GM10266 (cell line): ENCODE data around the gene IQSEC3.

ENCODE experiments used
- DNase-seq: peaks from one replicate; pipeline ENCODE4 v3.0.0; 2012; ENCODE audit errors: extremely low spot score
- CTCF ChIP-seq: IDR thresholded peaks from 2 replicates; pipeline ENCODE4 v1.5.1; 2012; ENCODE audit warnings: mild to moderate bottlenecking, low read depth; ENCODE audit not compliant: control insufficient read depth, insufficient read depth; ENCODE audit errors: missing control alignments

The IQSEC3 gene

GRCh38 chr12:147242-147641, 80.7 kb downstream of the IQSEC3 start:
- DNase-seq = no peak
- no peak for TF ChIP-seq CTCF

GRCh38 chr12:148676-149416, 82.3 kb downstream of the IQSEC3 start:
- TF ChIP-seq CTCF = no peak
- DNase-seq = no peak

- no peak for TF ChIP-seq CTCF
- DNase-seq = no peak
These were observed 85.0 kb downstream of the IQSEC3 start for GRCh38 chr12:151579-151978.

GRCh38 chr12:152440-152839, 85.9 kb downstream of the IQSEC3 start:
- no peak for TF ChIP-seq CTCF
- no peak for DNase-seq

- peak; percentile 75 for TF ChIP-seq CTCF
- DNase-seq = peak; percentile 79
These were observed 86.6 kb downstream of the IQSEC3 start for GRCh38 chr12:153080-153746.

- no peak for DNase-seq
- TF ChIP-seq CTCF = no peak
These were observed 87.5 kb downstream of the IQSEC3 start for GRCh38 chr12:154058-154457.

GRCh38 chr12:155006-155405, 88.4 kb downstream of the IQSEC3 start:
- DNase-seq = no peak
- TF ChIP-seq CTCF = no peak
